OCI-LY3 (cell line): ENCODE measurements around the gene LITAFD.

Experiments
- H2AFZ ChIP-seq: fragments of 200-600, 300-600 bp; shearing (Covaris generic); 2 replicates; pipeline ENCODE4 v1.6.0; 2014; ENCODE audit warnings: antibody characterized with exemption, low read depth, low read length
- H3K27ac ChIP-seq: fragments of 200-600, 300-600 bp; sonication (generic); 2 replicates; pipeline ENCODE4 v1.5.1; 2014; ENCODE audit warnings: mild to moderate bottlenecking, low read length, moderate library complexity, mixed read lengths
- H3K27me3 ChIP-seq: fragments of 200-600, 300-600 bp; sonication (generic); 2 replicates; pipeline ENCODE4 v1.6.1; 2014; ENCODE audit warnings: low read depth, low read length, mixed read lengths
- H3K36me3 ChIP-seq: fragments of 200-600, 300-600 bp; sonication (generic); replicated peaks from 2 replicates; pipeline ENCODE3; 2014; ENCODE audit warnings: low read depth, low read length, mixed read lengths
- H3K4me1 ChIP-seq: fragments of 300-600, 200-600 bp; sonication (generic); 2 replicates; pipeline ENCODE4 v1.6.1; 2014; ENCODE audit warnings: low read length, mixed read lengths
- H3K4me2 ChIP-seq: fragments of 200-600, 300-600 bp; sonication (generic); 2 replicates; pipeline ENCODE4 v1.6.1; 2014; ENCODE audit warnings: low read length, mixed read lengths
- H3K4me3 ChIP-seq: fragments of 300-600, 200-600 bp; sonication (generic); 2 replicates; pipeline ENCODE4 v1.5.1; 2014; ENCODE audit warnings: antibody characterized with exemption, mild to moderate bottlenecking, low read length, moderate library complexity
- H3K79me2 ChIP-seq: fragments of 300-600, 200-600 bp; shearing (Covaris generic); 2 replicates; pipeline ENCODE4 v1.6.1; 2014; ENCODE audit warnings: mild to moderate bottlenecking, low read length, mixed read lengths
- H3K9ac ChIP-seq: fragments of 300-600, 200-600 bp; shearing (Covaris generic); 2 replicates; pipeline ENCODE4 v1.6.0; 2014; ENCODE audit warnings: mild to moderate bottlenecking, low read length, moderate library complexity
- H3K9me3 ChIP-seq: fragments of 200-600, 300-600 bp; shearing (Covaris generic); 2 replicates; pipeline ENCODE4 v1.6.1; 2014; ENCODE audit warnings: low read length, mixed read lengths; ENCODE audit not compliant: insufficient read depth
- H4K20me1 ChIP-seq: fragments of 200-600, 300-600 bp; sonication (generic); 2 replicates; pipeline ENCODE4 v1.6.1; 2016; ENCODE audit warnings: low read length, mixed read lengths; ENCODE audit not compliant: insufficient read depth
- EZH2phosphoT487 ChIP-seq: fragments of 200-600 bp; shearing (Covaris generic); IDR thresholded peaks from 2 replicates; pipeline ENCODE4 v1.6.1; 2018; ENCODE audit warnings: antibody characterized with exemption, mixed run types, low read depth
- TF ChIP-seq, protein P1 (sequence below): fragments of 200-600, 300-600 bp; sonication (generic); IDR thresholded peaks from 2 replicates; pipeline ENCODE4 v1.5.1; 2014; ENCODE audit warnings: antibody characterized with exemption, low read length, low read depth

Gene LITAFD

DNA sequence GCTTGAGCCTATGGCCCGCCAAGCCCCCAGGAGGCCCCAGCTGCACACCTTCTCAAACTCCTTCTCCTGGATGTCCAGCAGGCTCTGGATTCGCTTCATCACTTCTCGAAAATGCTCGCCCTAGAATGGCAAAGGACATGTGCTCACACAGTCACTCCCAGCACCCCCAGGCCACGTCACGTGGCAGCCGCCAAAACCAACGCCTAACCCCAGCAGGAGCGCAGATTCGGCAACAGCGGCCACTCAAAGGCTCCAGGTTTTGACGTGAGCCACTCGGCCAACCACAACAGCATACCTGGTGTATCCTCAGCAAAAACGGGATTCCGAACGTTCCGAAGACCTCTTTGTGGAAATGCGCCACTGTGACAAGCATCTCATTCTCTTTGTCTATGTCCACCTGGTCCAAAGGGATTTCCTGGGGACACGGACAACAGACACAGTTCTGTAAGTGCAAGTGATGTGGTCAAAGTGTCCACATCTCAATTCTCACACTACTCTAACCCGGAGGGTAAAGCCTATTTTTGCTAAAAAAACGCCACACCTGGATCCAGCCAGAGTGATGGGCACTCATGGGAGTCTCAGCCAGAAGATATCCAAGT lies 12.7 kb downstream of the LITAFD start:
- Histone ChIP-seq H3K9ac (no peak overlapping the region), H3K36me3 (peaks cover 74% of the 10 kb centered on the region), H3K4me1 (peaks cover 23% of the 10 kb centered on the region), H3K9me3 (no peaks in the 10 kb centered on the region), H4K20me1 (peaks cover 28% of the 10 kb centered on the region), H3K4me2 (no peak overlapping the region), H3K79me2 (no peaks in the 10 kb centered on the region), H3K4me3 (no peak overlapping the region), H2AFZ (no peak overlapping the region), H3K27me3 (no peaks in the 10 kb centered on the region), H3K27ac (no peak overlapping the region)
- no peak for TF ChIP-seq EZH2phosphoT487
- TF ChIP-seq, protein P1, sequence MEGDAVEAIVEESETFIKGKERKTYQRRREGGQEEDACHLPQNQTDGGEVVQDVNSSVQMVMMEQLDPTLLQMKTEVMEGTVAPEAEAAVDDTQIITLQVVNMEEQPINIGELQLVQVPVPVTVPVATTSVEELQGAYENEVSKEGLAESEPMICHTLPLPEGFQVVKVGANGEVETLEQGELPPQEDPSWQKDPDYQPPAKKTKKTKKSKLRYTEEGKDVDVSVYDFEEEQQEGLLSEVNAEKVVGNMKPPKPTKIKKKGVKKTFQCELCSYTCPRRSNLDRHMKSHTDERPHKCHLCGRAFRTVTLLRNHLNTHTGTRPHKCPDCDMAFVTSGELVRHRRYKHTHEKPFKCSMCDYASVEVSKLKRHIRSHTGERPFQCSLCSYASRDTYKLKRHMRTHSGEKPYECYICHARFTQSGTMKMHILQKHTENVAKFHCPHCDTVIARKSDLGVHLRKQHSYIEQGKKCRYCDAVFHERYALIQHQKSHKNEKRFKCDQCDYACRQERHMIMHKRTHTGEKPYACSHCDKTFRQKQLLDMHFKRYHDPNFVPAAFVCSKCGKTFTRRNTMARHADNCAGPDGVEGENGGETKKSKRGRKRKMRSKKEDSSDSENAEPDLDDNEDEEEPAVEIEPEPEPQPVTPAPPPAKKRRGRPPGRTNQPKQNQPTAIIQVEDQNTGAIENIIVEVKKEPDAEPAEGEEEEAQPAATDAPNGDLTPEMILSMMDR = no peak

DNA sequence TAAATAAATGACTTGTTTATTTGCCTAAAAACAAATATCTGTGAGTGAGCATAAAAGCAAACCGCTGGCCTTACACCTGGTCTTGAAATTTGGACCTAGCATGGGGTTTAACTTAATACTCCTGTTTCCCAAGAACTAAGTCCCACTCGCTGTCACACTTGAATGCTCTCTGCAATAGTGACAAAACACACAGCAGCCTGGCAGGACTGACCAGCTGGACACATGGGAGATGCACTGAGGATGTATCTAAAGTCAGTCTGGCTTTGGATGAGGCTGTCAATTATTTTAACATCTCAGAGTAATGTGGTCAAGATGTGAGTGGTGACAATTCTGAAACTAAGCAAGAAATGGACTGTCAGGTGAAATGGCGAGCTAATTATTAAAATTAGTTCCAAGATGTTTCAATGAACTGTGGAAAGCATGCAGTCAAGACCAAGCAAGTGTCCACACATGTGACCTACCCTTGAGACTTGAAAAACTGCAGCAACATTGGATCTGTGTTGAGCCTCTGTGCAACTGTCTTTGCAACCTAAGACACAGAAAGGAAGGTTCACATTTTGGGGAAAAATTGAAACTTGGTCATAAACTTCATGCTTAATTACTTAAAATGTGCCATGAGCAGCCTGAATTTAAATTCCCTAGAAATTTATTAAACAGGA lies 16.6 kb downstream of the LITAFD start:
- no peak overlapping the region for H3K4me2 ChIP-seq
- H3K9me3 ChIP-seq = no peaks in the 10 kb centered on the region
- H3K9ac ChIP-seq = no peak overlapping the region
- H3K4me3 ChIP-seq = no peak overlapping the region
- TF ChIP-seq, protein P1 = no peak
- no peak for TF ChIP-seq EZH2phosphoT487
- H3K79me2 ChIP-seq = no peaks in the 10 kb centered on the region
- H2AFZ ChIP-seq = no peak overlapping the region
- H3K27me3 ChIP-seq = no peaks in the 10 kb centered on the region
- H3K4me1 ChIP-seq = 0 out of 2 replicates have a peak, but pooled peaks cover 4% of the 10 kb centered on the region
- H3K27ac ChIP-seq = no peak overlapping the region
- H3K36me3 ChIP-seq = peaks cover 78% of the 10 kb centered on the region
- H4K20me1 ChIP-seq = no peaks in the 10 kb centered on the region

DNA sequence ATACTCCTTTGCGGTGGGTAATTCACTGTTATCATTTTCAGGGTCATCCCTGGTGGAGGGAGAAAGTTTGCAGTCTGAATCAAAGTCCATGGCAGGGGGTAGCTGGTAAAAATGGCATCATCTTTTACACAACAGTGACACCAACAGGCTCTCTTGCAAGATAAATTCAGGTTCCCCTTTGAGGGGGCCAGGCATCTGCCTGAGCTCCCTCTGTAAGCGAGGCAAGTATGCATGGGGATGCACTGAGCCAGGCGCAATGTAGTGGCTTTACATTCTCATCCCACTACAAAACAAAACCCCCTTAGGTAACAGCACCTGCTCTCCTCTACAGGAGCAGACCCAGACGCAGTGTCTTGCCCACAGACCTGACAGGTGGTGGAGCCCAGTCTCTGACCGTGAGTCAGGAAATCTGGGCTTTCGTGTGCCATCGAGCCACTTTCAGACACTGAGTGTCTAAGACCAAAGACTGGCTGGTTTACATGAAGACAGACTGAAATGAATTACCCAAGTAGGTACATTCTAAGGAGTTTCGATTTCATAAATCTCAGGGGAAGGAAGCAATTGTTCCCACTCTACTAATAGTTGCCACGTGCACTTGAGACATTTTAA lies 17.7 kb downstream of the LITAFD start:
- Histone ChIP-seq H3K27me3 (no peaks in the 10 kb centered on the region), H3K9me3 (no peaks in the 10 kb centered on the region), H3K9ac (no peak overlapping the region), H3K4me2 (no peak overlapping the region), H3K79me2 (no peaks in the 10 kb centered on the region), H3K4me1 (0 out of 2 replicates have a peak, but pooled peaks cover 4% of the 10 kb centered on the region), H3K36me3 (peaks cover 73% of the 10 kb centered on the region), H4K20me1 (no peaks in the 10 kb centered on the region), H3K4me3 (no peak overlapping the region), H3K27ac (no peak overlapping the region), H2AFZ (no peak overlapping the region)
- TF ChIP-seq, protein P1 = peak; percentile 15; the same call in 1 of the 2 replicates
- no peak for TF ChIP-seq EZH2phosphoT487

DNA sequence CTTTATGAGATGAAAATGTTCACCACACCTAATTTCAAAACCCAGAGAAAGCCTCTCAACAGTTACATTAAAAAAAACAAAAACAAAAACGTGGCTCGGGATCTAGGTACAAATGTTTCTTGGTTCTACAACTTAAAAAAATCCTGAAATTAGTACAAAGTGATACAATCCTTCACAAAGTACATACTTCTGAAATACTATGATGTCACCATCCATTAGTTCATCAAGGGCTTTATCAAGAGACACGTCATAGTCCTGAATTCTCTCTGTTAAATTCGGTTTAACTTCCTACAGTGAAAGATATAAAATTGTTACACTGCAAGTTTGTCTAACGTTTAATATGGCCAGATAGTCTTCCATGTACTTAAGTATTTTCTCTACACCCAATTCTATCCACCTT lies 18.2 kb downstream of the LITAFD start:
- Histone ChIP-seq H3K27me3 (no peaks in the 10 kb centered on the region), H4K20me1 (no peaks in the 10 kb centered on the region), H2AFZ (no peak overlapping the region), H3K9ac (no peak overlapping the region), H3K9me3 (no peaks in the 10 kb centered on the region), H3K4me3 (no peak overlapping the region), H3K4me1 (0 out of 2 replicates have a peak, but pooled peaks cover 4% of the 10 kb centered on the region), H3K79me2 (no peaks in the 10 kb centered on the region), H3K4me2 (no peak overlapping the region), H3K27ac (no peak overlapping the region), H3K36me3 (peaks cover 73% of the 10 kb centered on the region)
- TF ChIP-seq, protein P1 = no peak
- no peak for TF ChIP-seq EZH2phosphoT487
